ENCODE data around the gene CELSR1.

The CELSR1 gene

DNA sequence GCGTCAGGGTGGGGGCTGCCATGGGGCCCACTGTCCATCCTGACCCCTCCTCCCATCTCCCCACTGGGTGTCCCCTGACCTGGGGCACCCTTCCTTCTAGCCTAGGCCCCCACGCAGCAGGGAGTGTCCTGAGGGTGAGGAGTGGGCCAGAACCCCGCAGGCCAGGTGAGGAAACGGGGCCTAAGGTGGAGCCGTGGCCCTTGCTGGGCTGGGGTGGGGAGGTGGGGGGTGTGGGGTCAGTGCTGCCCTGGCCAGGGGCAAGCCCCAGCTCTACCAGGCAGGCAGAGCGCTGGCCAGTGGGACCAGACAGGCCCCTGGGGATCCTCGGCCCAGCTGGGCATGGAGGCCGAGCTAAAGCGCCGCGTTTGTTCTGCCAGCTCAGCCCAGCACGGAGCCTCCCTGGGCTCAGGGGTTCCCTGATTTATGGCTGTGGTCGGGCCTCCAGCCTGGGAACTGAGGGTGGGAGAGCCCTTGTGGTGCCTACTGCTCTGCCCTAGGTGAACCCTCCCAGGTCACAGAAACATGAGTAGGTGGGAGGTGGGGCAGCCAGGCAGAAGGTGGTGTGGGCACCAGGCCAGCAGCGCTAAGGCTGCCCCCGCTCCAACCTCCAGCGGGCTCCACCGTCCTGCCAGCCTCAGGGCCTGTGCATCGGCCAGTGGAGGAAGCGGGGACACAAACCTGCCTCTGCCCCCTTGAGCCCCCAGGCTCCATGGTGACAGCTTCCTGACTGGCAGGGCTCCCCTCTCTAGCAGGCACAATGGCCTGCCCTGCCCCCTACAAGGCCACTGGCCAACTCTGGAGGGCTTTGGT lies 179.5 kb downstream of the CELSR1 start:
- no peak for DNase-seq

DNA sequence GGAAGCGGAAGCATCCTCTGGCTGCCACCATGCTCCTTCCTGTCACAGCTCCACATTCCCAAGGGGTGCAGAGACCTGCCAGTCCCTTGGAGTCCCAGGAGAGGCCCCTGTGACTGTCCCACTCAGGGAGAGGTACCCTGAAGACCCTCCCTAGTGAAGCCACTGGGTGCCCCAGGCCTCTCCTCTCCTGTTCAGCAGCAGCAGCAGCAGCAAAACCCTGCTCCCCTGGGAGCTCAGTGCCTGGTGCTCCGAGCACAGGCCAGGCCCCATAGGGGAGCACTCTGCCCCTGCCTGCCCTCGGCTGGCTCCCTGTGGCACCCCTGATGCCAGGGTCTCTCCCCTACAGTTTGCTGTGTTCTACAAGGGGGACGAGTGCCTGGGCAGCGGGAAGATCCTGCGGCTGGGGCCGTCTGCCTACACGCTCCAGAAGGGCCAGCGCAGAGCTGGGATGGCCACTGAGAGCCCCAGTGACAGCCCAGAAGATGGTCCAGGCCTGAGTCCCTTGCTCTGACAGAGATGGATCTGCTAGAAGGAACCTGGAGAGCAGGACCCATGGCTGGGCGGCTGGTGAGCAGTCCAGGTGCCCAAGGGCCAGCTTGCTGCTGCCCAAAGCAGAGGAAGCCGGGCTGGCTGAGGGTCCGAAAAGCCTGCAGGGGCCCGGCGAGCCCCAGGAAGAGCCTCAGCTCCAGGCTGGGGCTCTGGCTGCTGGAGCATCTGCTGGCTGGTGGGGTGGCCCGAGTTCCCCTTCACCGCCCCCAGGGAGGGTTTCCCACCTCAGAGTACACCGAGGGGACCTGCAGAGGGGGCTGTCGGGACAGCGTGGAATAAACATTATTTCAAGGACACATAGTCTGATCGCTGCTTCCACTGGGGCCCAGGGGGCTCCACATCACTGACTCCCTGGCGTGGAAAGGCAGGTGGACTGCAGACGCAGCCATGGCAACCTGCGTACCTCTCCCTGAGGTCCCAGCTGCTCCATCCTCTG lies 180.6 kb downstream of the CELSR1 start:
- DNase-seq = no peak

DNA sequence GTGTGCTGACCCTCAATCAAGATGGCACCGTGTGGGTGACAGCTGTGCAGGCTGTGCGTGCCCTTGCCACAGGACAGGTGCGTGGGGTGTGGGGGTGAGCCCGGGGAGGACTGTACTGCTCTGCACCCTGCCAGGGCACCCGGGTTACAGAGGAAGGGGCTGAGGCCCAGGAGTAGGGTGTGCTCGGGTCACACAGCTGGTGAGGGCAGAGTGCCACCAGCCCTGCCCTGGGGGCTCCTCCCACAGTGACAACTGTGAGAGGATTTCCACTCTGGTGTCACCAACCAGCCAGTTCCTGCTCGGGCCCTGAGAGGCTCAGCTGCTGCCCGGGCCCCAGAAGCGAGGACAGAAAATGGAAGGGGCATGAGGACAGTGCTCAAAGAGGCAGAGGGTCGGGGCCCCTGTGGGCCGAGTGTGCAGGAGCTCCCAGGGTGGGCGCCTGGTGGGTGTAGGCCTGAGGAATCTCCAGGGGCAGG lies 181.4 kb downstream of the CELSR1 start:
- no peak for DNase-seq

DNA sequence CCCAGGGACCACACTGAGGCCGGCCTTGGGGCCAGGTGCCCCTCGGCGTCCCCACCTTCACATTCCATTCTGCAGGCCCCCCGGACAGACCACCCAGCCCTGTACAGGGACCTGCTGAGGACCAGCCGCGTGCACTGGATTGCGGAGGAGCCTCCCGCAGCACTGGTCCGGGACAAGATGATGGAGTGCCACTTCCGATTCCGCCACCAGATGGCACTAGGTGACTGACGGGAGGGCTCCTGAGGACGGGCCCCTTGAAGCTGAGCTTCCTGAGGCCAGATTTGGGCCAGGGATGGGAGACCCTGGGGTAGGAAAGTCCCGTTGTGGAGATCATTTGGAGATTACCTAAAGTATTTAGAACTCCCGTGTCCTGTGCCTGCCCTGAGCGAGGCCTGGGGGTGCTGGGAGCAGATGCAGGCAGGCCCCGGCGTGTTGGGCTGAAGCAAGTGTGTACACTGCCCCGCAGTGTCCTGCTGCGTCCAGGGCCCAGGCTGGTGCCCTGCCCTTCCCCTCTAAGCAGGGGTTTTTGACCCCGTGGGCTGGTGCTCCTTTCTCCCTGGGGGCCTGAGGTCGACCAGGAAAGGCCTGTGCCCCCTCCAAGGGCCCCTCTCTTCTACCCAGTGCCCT lies 181.9 kb downstream of the CELSR1 start:
- peak; percentile 64 to 70 for DNase-seq

GRCh38 chr22:46354993-46355305 lies 182.5 kb downstream of the CELSR1 start:
- no peak for DNase-seq

- DNase-seq = no peak
Measured at GRCh38 chr22:46354176-46354992, 183.0 kb downstream of the CELSR1 start.

GRCh38 chr22:46353483-46354105 lies 183.8 kb downstream of the CELSR1 start:
- no peak for DNase-seq

DNA sequence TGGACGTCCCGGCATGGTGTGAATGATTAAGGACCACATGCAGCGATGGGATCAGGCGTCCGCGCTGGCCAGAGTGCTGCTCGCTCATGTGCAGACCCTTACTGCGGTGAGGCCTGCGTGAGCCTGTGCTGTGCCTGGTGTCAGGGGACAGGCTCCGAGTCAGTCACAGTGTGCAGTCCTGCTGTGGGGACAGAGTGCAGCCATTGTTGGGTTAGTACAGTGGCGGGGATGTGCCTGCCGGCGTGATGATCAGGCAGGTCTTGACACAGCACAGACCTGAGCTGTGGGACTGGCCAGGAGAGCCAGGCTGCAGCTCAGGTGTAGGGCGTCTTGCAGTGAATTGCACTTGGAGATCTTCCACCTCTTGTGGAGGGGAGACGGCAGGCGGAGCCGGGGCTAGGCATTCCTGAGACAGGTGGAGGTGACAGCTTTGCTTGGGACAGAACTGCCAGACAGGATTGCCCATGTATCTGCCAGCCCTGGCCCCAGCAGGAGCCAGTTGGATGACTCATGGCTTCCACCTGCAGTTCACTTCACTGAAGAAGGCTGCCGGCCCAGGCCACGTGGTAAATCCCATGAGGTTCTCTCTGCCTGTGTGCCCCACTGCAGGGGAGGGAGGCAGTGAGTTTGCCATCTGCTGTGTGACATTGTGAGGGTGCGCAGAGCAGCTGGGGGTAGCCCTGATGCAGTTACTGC lies 184.6 kb downstream of the CELSR1 start:
- DNase-seq = no peak

GRCh38 chr22:46352276-46352675 lies 185.1 kb downstream of the CELSR1 start:
- no peak for DNase-seq

DNA sequence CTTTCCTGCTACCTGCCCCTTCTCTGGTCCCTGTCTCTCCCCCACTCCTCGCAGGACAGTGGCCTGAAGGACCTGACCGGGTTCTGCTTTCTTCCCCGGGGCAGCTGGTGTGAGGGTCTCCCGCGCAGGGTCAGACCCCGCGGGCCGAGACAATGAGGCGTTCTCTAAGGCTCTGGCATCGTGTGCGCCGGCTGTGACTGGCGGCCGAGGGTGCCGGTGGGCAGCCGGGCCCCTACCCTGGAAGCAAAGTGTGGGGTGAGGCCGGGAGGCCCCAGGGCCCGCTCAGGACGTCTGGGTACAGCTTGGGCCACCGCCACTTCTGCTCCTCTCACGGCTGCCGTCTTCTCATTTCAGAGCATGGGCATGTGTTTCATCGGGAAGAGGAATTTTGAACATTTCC lies 185.7 kb downstream of the CELSR1 start:
- DNase-seq = no peak

DNA sequence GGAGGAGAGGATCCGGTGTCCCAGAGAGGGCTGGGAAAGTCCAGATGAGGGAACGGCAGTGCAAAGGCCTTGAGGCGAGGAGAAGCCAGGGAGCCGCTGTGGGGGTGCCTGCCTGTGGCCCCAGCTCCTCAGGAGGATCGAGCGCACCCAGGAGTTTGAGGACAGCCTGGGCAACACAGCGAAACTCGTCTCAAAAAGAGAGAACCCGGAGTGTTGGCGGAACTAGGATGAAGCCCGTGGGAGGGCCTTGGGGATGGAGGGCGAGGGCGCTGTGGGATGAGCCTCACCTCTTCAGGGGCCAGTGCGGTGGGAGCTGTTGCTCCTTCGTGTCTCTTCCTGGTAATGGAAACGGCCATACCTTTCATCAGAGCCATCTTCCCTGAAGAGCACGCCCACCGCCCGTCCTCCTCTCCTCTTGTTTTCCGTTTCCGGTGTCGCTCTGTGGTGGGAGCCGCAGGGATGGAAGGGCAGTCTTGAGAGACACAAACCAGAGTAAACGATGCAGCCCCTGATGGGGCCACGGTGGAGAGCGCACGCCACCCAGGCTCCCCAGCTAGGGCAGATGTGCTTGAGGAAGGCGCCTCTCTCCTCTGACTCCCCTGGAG lies 186.2 kb downstream of the CELSR1 start:
- no peak for DNase-seq

DNA sequence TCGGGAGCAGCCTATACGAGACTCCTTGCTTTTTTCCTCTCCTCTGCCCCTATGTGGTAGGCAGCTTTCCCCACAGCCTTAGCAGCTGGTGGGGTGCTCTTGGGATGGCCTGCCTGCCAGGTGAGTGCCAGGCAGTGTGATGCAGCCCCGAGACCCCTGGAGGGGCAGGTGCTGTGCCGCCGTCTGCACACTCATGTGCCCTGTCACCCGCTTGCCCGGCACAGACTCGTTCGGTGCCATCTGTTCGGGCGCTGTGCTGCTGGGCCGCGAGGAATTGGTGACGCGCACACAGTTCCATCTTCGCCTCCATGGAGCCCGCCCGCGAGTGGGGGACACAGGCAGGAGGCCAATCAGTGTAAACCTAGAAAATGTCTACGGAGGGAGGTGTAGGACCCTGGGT lies 186.8 kb downstream of the CELSR1 start:
- DNase-seq = no peak

- no peak for DNase-seq
Measured at GRCh38 chr22:46350121-46350520, 187.3 kb downstream of the CELSR1 start.

DNA sequence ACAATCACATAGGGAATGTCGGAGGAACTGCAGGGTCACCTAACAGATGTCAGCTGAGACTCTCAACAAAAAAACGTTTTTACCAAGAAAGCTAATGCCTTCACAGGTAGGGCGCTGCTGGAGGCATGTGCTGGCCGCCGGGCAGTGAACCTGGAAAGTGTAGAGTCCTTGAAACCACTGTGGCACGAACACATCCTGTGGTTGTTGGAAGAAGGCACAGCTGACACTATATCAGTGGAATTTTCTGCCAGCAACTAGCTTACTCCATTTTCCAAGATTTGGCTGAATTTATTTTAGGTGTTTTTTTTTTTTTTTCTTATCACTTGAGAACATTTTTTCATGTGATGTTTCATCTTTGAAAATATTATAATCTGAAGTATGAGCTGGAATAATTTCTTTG lies 187.7 kb downstream of the CELSR1 start:
- DNase-seq = no peak

DNA sequence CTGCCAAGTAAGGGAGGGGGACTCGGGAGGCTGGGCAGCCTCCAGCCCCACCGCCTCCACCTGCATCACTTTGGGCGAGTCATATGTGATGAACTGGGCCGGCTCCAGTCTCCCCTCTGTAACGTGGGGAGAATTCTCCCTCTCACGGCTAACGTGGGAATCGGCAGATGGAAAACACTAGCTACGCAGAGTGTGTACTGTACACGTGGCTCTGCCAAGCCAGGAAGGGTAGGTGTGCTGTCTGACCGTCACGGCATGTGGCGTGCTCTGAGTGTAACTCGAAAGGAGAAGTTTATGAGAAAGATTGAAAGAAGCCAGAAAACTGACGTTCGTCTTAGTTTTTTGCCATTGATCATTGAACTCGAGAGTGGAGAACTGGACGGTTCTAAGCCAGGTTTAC lies 188.2 kb downstream of the CELSR1 start:
- DNase-seq = no peak

GRCh38 chr22:46348099-46348695 lies 189.2 kb downstream of the CELSR1 start:
- no peak for DNase-seq

DNA sequence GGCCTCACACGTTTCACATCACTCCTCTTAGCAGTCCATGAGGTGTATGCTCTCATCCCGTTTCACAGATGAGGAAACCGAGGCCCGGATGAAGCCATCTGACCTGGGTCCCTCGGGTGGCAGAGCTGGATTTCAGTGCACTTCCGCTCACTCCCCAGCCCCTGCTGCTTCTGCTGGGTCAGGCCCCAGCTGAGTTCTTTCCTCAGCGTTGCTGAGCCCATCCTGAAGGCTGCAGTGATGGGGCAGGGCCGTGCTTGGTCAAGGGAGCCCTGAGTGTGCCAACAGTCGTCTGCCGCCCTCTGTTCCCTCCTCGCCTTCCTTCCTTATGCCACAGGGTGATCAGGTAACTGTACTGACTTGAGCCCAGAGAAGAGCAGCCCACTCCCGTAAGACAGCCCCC lies 189.8 kb downstream of the CELSR1 start:
- no peak for DNase-seq

DNA sequence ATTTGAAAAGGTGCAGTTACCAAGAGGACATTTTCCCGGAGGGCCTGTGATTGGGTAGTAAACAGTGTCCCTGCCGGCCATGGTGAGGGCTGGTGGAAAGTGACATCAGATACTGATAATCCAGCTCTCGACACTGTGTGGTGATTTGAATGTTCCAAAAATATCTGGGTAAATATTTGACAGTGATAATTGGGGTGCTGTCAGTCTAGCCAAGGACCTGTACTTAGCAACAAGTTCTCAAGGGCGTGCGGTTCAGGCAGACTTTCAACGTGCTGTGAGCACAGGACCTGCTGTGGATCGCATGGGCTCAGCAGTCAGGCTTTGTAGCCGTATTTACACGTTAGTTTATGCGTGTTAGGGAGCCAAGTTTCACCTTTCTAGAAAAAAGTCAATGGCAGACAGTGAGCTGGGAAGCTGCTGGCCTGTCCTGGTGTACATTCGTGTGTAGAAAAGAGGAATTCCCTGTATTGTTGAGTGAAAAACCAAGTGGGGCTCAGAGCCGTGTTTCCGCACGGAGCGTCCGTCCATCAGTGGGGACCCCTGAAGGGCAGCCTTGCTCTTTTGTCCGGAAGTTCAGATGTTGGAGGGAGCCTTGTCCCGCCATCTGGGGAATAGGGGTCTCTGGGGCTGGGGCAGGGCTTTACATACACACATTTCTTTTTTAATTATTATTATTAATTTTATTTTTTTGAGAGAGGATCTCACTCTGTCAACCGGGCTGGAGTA lies 190.6 kb downstream of the CELSR1 start:
- DNase-seq = no peak

GRCh38 chr22:46340676-46341075 lies 196.7 kb downstream of the CELSR1 start:
- no peak for DNase-seq

- DNase-seq = no peak
Measured at GRCh38 chr22:46339956-46340355, 197.5 kb downstream of the CELSR1 start.

Measured in Kasumi-1 (cell line).